ENCODE data around the gene LITAF. TPM values are rescaled to one million over a fixed set of nuclear protein-coding genes. Genes with fewer than 3 reads are reported as not detected.

LITAF gene
- total RNA-seq, 1 donor from 2014 or later = 179 TPM

DNA sequence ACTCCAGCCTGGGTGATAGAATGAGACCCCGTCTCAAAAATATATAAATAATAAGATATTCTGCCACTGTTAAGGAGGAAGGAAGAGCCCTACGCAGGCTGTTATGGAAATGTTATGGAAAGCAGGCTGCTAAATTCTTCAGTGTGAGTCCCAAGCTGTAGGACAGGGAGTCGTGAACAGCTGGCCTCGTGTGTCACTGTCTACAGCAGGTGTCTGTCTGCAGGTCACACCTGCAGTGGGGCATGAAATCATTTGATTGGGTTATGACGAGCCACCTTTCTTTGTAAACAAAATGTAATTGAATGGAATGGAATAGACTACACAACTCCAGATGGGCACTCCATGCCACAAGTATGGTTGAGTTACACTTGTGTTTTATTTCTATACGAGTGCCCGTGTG lies 15.6 kb upstream of the LITAF start:
- TF ChIP-seq, protein P1, sequence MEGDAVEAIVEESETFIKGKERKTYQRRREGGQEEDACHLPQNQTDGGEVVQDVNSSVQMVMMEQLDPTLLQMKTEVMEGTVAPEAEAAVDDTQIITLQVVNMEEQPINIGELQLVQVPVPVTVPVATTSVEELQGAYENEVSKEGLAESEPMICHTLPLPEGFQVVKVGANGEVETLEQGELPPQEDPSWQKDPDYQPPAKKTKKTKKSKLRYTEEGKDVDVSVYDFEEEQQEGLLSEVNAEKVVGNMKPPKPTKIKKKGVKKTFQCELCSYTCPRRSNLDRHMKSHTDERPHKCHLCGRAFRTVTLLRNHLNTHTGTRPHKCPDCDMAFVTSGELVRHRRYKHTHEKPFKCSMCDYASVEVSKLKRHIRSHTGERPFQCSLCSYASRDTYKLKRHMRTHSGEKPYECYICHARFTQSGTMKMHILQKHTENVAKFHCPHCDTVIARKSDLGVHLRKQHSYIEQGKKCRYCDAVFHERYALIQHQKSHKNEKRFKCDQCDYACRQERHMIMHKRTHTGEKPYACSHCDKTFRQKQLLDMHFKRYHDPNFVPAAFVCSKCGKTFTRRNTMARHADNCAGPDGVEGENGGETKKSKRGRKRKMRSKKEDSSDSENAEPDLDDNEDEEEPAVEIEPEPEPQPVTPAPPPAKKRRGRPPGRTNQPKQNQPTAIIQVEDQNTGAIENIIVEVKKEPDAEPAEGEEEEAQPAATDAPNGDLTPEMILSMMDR (IDR thresholded peaks at IDR 0.05) = no peak
- Mint-ChIP-seq H3K4me1 (ENCODE audit: unreplicated experiment) (peaks cover 49% of the 10 kb centered on the region), H3K27ac (ENCODE audit: unreplicated experiment) (peak overlapping the region; percentile 89), H3K27me3 (ENCODE audit: unreplicated experiment) (no peaks in the 10 kb centered on the region), H3K4me3 (ENCODE audit: unreplicated experiment) (no peak overlapping the region), H3K36me3 (ENCODE audit: unreplicated experiment) (no peaks in the 10 kb centered on the region), H3K9me3 (ENCODE audit: unreplicated experiment) (no peaks in the 10 kb centered on the region)
- no peak for DNase-seq (ENCODE audit: extremely low spot score, unreplicated experiment)

DNA sequence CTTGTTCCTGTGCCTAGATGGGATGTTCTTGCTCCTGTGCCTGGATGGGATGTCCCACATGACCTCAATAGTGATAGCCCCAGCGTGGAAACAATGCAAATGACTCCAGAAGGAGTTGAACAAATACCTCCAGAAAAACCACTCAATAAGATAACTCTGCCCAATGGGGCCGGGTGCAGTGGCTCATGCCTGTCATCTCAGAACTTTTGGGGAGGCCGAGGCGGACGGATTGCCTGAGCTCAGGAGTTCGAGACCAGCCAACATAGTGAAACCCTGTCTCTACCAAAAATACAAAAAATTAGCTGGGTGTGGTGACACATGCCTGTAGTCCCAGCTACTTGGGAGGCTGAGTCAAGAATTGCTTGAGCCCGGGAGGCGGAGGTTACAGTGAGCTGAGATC lies 15.2 kb upstream of the LITAF start:
- Mint-ChIP-seq H3K4me3 (ENCODE audit: unreplicated experiment) (no peak overlapping the region), H3K27me3 (ENCODE audit: unreplicated experiment) (no peaks in the 10 kb centered on the region), H3K4me1 (ENCODE audit: unreplicated experiment) (peaks cover 53% of the 10 kb centered on the region), H3K27ac (ENCODE audit: unreplicated experiment) (no peak overlapping the region), H3K36me3 (ENCODE audit: unreplicated experiment) (no peaks in the 10 kb centered on the region), H3K9me3 (ENCODE audit: unreplicated experiment) (no peaks in the 10 kb centered on the region)
- TF ChIP-seq, protein P1 (IDR thresholded peaks at IDR 0.05) = no peak
- no peak for DNase-seq (ENCODE audit: extremely low spot score, unreplicated experiment)

DNA sequence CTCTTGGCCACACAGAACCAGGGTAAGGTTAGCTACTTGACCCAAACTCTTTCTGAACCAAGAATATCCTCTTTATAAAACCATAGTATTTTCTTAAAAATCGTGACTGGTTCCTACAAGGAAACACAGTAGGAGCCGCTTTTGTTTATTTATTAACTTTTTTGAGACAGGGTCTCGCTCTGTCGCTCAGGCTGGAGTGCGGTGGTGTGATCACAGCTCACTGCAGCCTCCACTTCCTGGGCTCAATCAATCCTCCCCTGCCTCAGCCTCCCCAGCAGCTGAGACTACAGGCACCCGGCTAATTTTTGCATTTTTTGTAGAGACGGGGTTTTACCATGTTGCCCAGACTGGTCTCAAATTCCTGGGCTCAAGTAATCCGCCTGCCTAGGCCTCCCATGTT lies 14.7 kb upstream of the LITAF start:
- TF ChIP-seq, protein P1 (IDR thresholded peaks at IDR 0.05) = no peak

DNA sequence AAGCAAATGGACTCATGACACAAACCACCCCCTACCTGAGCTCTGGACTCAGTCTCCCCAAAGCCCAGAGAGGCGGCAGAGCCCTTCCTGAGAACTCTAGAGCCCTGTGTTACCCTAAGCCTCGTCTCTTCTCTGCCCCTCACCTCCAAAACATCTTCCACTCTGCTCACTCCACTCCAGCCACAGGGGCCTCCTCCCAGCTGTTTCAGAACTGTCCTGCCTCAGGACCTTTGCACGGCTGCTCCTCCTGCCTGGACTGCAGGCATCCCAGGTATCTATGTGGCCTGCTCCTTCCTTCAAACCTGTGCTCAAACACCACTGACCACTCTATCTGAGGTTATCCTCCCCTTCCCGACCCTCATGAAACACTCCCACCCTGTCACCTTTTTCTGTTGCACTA lies 12.9 kb upstream of the LITAF start:
- TF ChIP-seq, protein P1 (IDR thresholded peaks at IDR 0.05) = no peak
- no peak overlapping the region for H3K27ac Mint-ChIP-seq (ENCODE audit: unreplicated experiment)
- no peaks in the 10 kb centered on the region for H3K36me3 Mint-ChIP-seq (ENCODE audit: unreplicated experiment)
- H3K4me3 Mint-ChIP-seq (ENCODE audit: unreplicated experiment) = no peak overlapping the region
- no peak for DNase-seq (ENCODE audit: extremely low spot score, unreplicated experiment)
- H3K27me3 Mint-ChIP-seq (ENCODE audit: unreplicated experiment) = no peaks in the 10 kb centered on the region
- no peaks in the 10 kb centered on the region for H3K9me3 Mint-ChIP-seq (ENCODE audit: unreplicated experiment)
- H3K4me1 Mint-ChIP-seq (ENCODE audit: unreplicated experiment) = peaks cover 53% of the 10 kb centered on the region

More for the DNA sequence above, 14.7 kb upstream of the LITAF start:
- DNase-seq (ENCODE audit: extremely low spot score, unreplicated experiment) = no peak
- no peaks in the 10 kb centered on the region for H3K9me3 Mint-ChIP-seq (ENCODE audit: unreplicated experiment)
- no peak overlapping the region for H3K4me3 Mint-ChIP-seq (ENCODE audit: unreplicated experiment)
- H3K27me3 Mint-ChIP-seq (ENCODE audit: unreplicated experiment) = no peaks in the 10 kb centered on the region
- no peak overlapping the region for H3K27ac Mint-ChIP-seq (ENCODE audit: unreplicated experiment)
- H3K36me3 Mint-ChIP-seq (ENCODE audit: unreplicated experiment) = no peaks in the 10 kb centered on the region
- H3K4me1 Mint-ChIP-seq (ENCODE audit: unreplicated experiment) = peaks cover 56% of the 10 kb centered on the region

DNA sequence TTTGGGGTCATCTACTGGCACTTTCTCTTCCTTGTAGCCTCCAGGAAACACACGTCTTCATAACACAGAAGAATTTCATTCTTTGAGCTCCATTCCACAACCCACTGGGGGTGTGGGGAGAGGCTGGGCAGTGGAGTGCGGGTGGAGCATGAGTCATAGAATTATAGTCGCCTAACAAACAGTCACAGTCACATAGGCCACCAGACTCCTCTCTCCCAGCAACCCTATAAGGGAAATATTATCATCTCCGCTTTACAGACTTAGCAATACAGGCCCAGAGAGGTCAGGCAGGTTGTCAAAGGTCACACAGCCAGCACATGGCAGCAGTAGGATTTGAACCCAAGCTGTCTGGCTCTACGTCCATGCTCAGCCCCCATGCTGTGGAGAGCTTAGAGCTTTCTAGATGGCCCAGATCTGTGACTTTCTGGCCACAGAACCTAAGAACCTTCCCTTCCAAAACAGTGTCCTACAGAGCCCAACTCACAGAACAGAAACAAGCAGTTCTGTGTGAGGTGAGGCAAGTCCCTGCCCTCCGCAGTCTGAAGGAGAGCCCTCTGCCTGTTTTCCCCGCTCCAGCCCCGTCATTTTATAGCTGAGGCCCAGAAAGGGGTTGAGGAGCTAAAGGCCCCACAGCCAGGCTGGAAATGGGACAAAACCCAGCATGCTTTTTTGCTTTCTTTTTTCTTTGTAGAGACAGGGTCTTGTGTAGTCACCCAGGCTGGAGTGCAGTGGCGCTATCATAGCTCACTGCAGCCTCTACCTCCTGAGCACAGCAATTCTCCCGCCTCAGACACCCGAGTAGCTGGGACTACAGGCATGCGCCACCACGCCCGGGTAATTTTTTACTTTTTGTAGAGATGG lies 10.7 kb upstream of the LITAF start:
- no peaks in the 10 kb centered on the region for H3K9me3 Mint-ChIP-seq (ENCODE audit: unreplicated experiment)
- H3K4me3 Mint-ChIP-seq (ENCODE audit: unreplicated experiment) = no peak overlapping the region
- peak overlapping the region; percentile 81 for H3K27ac Mint-ChIP-seq (ENCODE audit: unreplicated experiment)
- H3K36me3 Mint-ChIP-seq (ENCODE audit: unreplicated experiment) = no peaks in the 10 kb centered on the region
- H3K27me3 Mint-ChIP-seq (ENCODE audit: unreplicated experiment) = no peaks in the 10 kb centered on the region
- H3K4me1 Mint-ChIP-seq (ENCODE audit: unreplicated experiment) = peaks cover 38% of the 10 kb centered on the region
- TF ChIP-seq, protein P1 (IDR thresholded peaks at IDR 0.05) = no peak
- no peak for DNase-seq (ENCODE audit: extremely low spot score, unreplicated experiment)

All from osteocyte (in vitro differentiated cells).